DOHH2 (cell line): ENCODE measurements around the gene AGFG1.
"Not testable (repeated sequence)": the region's sequence is repeated elsewhere in the genome, so short reads cannot be mapped to it uniquely, and the experiment has no call there.

ENCODE experiments used
- H3F3A ChIP-seq: fragments of 200-600 bp; sonication (generic), shearing (Covaris generic); 2 replicates; pipeline ENCODE4 v1.6.0; 2016; ENCODE audit warnings: antibody characterized with exemption, mild to moderate bottlenecking; ENCODE audit not compliant: control insufficient read depth, insufficient read depth
- H3K27ac ChIP-seq: fragments of 200-600 bp; sonication (generic); 2 replicates; pipeline ENCODE4 v1.5.1; 2014; ENCODE audit warnings: low read depth, mild to moderate bottlenecking, low read length, moderate library complexity
- H3K27me3 ChIP-seq: fragments of 200-600 bp; sonication (generic); 2 replicates; pipeline ENCODE4 v1.6.1; 2014; ENCODE audit warnings: mild to moderate bottlenecking, low read length, mixed read lengths; ENCODE audit not compliant: control insufficient read depth
- H3K36me3 ChIP-seq: fragments of 200-600 bp; sonication (generic); 2 replicates; pipeline ENCODE4 v1.6.1; 2014; ENCODE audit warnings: mild to moderate bottlenecking, low read length, moderate library complexity, mixed read lengths; ENCODE audit not compliant: control insufficient read depth
- H3K4me1 ChIP-seq: fragments of 200-600 bp; sonication (generic); 2 replicates; pipeline ENCODE4 v1.6.1; 2014; ENCODE audit warnings: mild to moderate bottlenecking, low read length, mixed read lengths; ENCODE audit not compliant: control insufficient read depth
- H3K4me2 ChIP-seq: fragments of 200-600 bp; sonication (generic); 2 replicates; pipeline ENCODE4 v1.6.0; 2014; ENCODE audit warnings: mild to moderate bottlenecking, low read length, moderate library complexity
- H3K4me3 ChIP-seq: fragments of 200-600 bp; sonication (generic); 2 replicates; pipeline ENCODE4 v1.5.1; 2014; ENCODE audit warnings: mild to moderate bottlenecking, low read length, mixed read lengths
- H3K79me2 ChIP-seq: fragments of 200-600 bp; sonication (generic); 2 replicates; pipeline ENCODE4 v1.6.1; 2014; ENCODE audit warnings: mild to moderate bottlenecking, low read length, mixed read lengths; ENCODE audit not compliant: control insufficient read depth
- H3K9me2 ChIP-seq: fragments of 200-600 bp; sonication (generic); replicated peaks from 2 replicates; pipeline ENCODE4 v1.6.1; 2014; ENCODE audit warnings: mild to moderate bottlenecking, low read length, mixed read lengths; ENCODE audit not compliant: control insufficient read depth
- H3K9me3 ChIP-seq: fragments of 200-600 bp; sonication (generic); 2 replicates; pipeline ENCODE4 v1.6.1; 2014; ENCODE audit warnings: antibody characterized with exemption, low read length, mixed read lengths; ENCODE audit not compliant: control insufficient read depth, insufficient read depth
- H4K20me1 ChIP-seq: fragments of 200-600 bp; sonication (generic); 2 replicates; pipeline ENCODE4 v1.6.0; 2014; ENCODE audit warnings: low read depth, mild to moderate bottlenecking, antibody characterized with exemption, low read length, moderate library complexity; ENCODE audit not compliant: control insufficient read depth, insufficient read depth
- EZH2phosphoT487 ChIP-seq: fragments of 200-600 bp; sonication (generic); IDR thresholded peaks from 2 replicates; pipeline ENCODE4 v1.6.1; 2017; ENCODE audit warnings: borderline replicate concordance, mild to moderate bottlenecking, antibody characterized with exemption, low read length, moderate library complexity, mixed read lengths
- TF ChIP-seq, protein P1 (sequence below): fragments of 200-600 bp; sonication (generic); IDR thresholded peaks from one replicate; pipeline ENCODE4 v1.5.1; 2014; ENCODE audit warnings: antibody characterized with exemption, mild to moderate bottlenecking, low read depth, low read length; ENCODE audit not compliant: poor library complexity, severe bottlenecking

The AGFG1 gene

DNA sequence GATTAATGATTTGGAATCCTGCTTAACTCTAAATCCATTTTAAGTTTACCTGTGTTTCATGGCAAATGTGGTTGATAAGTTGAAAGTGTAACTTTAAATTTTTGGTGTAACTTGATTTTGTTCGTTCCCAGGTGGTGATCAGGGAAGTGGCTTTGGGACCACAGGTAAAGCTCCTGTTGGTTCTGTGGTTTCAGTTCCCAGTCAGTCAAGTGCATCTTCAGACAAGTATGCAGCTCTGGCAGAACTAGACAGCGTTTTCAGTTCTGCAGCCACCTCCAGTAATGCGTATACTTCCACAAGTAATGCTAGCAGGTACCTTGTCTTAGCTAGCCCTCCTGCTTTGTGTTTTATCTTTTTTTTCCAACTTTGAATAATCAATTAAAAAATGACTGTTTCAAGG lies 62.8 kb downstream of the AGFG1 start:
- no peak overlapping the region for H3K4me2 ChIP-seq
- H3K36me3 ChIP-seq, result peaks cover 80% of the 10 kb centered on the region
- no peak overlapping the region for H3K27ac ChIP-seq
- no peaks in the 10 kb centered on the region for H3K4me1 ChIP-seq
- H3K79me2 ChIP-seq, result no peaks in the 10 kb centered on the region
- no peaks in the 10 kb centered on the region for H3K27me3 ChIP-seq
- no peaks in the 10 kb centered on the region for H3K9me3 ChIP-seq
- no peak for TF ChIP-seq EZH2phosphoT487
- TF ChIP-seq, protein P1, sequence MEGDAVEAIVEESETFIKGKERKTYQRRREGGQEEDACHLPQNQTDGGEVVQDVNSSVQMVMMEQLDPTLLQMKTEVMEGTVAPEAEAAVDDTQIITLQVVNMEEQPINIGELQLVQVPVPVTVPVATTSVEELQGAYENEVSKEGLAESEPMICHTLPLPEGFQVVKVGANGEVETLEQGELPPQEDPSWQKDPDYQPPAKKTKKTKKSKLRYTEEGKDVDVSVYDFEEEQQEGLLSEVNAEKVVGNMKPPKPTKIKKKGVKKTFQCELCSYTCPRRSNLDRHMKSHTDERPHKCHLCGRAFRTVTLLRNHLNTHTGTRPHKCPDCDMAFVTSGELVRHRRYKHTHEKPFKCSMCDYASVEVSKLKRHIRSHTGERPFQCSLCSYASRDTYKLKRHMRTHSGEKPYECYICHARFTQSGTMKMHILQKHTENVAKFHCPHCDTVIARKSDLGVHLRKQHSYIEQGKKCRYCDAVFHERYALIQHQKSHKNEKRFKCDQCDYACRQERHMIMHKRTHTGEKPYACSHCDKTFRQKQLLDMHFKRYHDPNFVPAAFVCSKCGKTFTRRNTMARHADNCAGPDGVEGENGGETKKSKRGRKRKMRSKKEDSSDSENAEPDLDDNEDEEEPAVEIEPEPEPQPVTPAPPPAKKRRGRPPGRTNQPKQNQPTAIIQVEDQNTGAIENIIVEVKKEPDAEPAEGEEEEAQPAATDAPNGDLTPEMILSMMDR, result no peak
- H4K20me1 ChIP-seq, result no peaks in the 10 kb centered on the region
- H3F3A ChIP-seq, result no peaks in the 10 kb centered on the region
- no peaks in the 10 kb centered on the region for H3K9me2 ChIP-seq
- H3K4me3 ChIP-seq, result no peak overlapping the region

DNA sequence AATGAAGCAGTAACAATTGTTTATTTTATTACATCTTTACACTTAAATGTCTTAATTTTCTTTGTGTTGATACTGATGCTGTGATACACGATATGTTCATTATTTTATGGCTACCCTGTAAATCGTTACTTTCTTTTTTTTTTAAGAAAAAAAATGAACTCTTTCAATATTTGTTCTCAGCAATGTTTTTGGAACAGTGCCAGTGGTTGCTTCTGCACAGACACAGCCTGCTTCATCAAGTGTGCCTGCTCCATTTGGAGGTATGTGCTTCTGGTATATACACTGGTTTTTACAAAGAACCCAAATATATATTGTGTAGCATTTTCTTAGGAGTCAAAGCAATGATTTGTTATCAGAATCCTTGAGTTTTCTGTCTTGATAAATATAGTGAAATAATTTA lies 64.5 kb downstream of the AGFG1 start:
- Histone ChIP-seq H3K79me2 (no peaks in the 10 kb centered on the region), H3K9me2 (no peaks in the 10 kb centered on the region), H3F3A (no peaks in the 10 kb centered on the region), H3K4me2 (no peak overlapping the region), H4K20me1 (no peaks in the 10 kb centered on the region), H3K36me3 (peaks cover 72% of the 10 kb centered on the region), H3K4me3 (no peak overlapping the region), H3K4me1 (no peaks in the 10 kb centered on the region), H3K27me3 (no peaks in the 10 kb centered on the region), H3K27ac (no peak overlapping the region), H3K9me3 (no peaks in the 10 kb centered on the region)
- no peak for TF ChIP-seq EZH2phosphoT487
- TF ChIP-seq, protein P1, result no peak

DNA sequence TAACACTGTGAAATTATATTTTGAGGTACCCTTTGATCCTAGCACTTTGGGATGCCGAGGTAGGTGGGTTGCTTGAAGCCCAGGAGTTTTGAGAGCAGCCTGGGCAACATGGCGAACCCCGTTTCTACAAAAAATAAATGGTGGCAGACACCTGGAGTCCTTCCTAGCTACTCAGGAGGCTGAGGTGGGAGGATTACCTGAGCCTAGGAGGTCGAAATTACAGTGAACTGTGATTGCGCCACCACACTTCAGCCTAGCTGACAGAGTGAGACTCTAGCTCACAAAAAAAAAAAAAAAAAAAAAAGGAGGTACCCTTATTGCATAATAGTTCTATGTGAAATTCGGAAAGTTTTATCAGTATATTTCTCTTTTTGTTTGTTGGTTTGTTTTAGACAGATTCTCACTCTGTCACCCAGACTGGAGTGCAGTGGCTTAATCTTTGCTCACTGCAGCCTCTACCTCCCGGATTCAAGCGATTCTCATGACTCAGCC lies 67.6 kb downstream of the AGFG1 start:
- H3K27me3 ChIP-seq, result no peaks in the 10 kb centered on the region
- H3K9me2 ChIP-seq, result no peaks in the 10 kb centered on the region
- no peak overlapping the region for H3K4me2 ChIP-seq
- no peaks in the 10 kb centered on the region for H3K9me3 ChIP-seq
- no peak overlapping the region for H3K27ac ChIP-seq
- peaks cover 49% of the 10 kb centered on the region for H3K36me3 ChIP-seq
- no peaks in the 10 kb centered on the region for H3F3A ChIP-seq
- TF ChIP-seq, protein P1, result no peak
- TF ChIP-seq EZH2phosphoT487, result no peak
- no peaks in the 10 kb centered on the region for H3K79me2 ChIP-seq
- no peaks in the 10 kb centered on the region for H4K20me1 ChIP-seq
- no peaks in the 10 kb centered on the region for H3K4me1 ChIP-seq
- H3K4me3 ChIP-seq, result no peak overlapping the region

DNA sequence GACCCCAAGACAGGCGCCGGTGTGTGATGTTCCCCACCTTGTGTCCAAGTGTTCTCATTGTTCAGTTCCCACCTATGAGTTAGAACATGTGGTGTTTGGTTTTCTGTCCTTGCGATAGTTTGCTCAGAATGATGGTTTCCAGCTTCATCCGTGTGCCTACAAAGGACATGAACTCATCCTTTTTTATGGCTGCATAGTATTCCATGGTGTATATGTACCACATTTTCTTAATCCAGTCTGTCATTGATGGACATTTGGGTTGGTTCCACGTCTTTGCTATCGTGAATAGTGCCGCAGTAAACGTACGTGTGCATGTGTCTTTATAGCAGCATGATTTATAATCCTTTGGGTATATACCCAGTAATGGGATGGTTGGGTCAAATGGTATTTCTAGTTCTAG lies 68.4 kb downstream of the AGFG1 start:
- not testable (repeated sequence) for H3K9me2 ChIP-seq, H3K79me2 ChIP-seq, H3K9me3 ChIP-seq, H3K4me3 ChIP-seq, H3F3A ChIP-seq, H3K27me3 ChIP-seq, H3K27ac ChIP-seq, H3K4me2 ChIP-seq, H3K4me1 ChIP-seq, H4K20me1 ChIP-seq
- peaks cover 41% of the 10 kb centered on the region for H3K36me3 ChIP-seq
